Peyer's patch (tissue), 4 donors: ENCODE measurements around the gene ATP5PB.

Experiments used
- POLR2A ChIP-seq, 2 donors: fragments of 450-650 bp; IDR thresholded peaks; one replicate each; pipeline ENCODE4 v1.5.1; 2017; ENCODE audit warnings: antibody characterized with exemption in 2 of 2, mild to moderate bottlenecking in 2 of 2, moderate library complexity in 2 of 2
- TF ChIP-seq, protein P1 (sequence below), 6 experiments: fragments of 450-650 bp in 4 of 6; fragments of 200-600 bp in 2 of 6; sonication (generic) in 1 of 6; IDR thresholded peaks; one replicate each; pipeline ENCODE4 v1.5.1; 2017 to 2019; ENCODE audit warnings: antibody characterized with exemption in 6 of 6, mild to moderate bottlenecking in 3 of 6, moderate library complexity in 1 of 6

DNA sequence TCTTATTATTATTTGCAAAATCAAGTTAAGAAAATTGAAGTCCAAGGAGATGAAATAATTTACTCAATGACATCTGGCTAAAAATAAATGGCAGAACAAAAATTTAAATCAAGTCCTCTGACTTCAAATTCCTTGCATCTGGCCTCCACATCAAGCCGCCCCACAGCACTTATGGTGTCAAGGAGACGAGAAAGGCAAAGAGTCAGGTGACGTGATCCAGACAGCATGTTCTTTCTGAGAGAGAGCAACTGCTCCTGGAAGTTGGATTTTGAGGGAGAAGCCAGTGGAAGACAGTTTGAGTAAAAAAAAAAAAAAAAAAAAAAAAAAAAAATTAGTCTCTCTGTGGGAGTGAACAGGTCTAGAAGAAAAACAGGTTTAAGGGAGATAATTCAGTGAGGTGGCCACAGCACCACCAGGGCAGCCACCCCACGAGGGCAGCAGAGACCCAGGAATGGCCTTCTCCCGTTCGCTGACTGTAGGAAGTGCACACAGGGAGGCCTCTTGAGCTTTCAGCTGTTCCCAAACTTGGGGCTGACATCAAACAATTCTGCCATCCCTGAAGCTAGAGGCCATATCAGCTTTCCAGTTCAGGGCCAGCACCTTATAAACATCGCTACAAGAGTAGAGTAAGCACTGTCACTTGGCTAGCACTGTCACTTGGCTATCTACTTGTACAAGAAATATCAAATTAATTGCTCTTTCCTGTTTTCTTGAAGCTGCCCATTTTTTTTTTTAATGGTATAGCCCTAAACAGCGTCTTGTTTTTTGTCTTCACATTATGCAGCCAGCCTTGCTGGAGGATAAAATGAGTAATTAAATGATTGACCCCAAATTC, 32.3 kb downstream of the ATP5PB start:
- TF ChIP-seq, protein P1, sequence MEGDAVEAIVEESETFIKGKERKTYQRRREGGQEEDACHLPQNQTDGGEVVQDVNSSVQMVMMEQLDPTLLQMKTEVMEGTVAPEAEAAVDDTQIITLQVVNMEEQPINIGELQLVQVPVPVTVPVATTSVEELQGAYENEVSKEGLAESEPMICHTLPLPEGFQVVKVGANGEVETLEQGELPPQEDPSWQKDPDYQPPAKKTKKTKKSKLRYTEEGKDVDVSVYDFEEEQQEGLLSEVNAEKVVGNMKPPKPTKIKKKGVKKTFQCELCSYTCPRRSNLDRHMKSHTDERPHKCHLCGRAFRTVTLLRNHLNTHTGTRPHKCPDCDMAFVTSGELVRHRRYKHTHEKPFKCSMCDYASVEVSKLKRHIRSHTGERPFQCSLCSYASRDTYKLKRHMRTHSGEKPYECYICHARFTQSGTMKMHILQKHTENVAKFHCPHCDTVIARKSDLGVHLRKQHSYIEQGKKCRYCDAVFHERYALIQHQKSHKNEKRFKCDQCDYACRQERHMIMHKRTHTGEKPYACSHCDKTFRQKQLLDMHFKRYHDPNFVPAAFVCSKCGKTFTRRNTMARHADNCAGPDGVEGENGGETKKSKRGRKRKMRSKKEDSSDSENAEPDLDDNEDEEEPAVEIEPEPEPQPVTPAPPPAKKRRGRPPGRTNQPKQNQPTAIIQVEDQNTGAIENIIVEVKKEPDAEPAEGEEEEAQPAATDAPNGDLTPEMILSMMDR (IDR thresholded peaks at IDR 0.05) = peak; percentile 40 to 86 (median 67)
- TF ChIP-seq POLR2A (IDR thresholded peaks at IDR 0.05) = no peak
